Activated T-helper 1 cell treated with anti-CD3 and anti-CD28 coated beads, Interleukin-2, amount 50 U/mL, for 16 hours (primary cell): ENCODE data around the gene TMEM63C.

Source experiments
- DNase-seq, 2 donors: peaks; one replicate each; pipeline ENCODE4 v3.0.0-alpha.2; 2020; ENCODE audit warnings: low read depth in 1 of 2, low spot score in 1 of 2

The TMEM63C gene

GRCh38 chr14:77221241-77221871 lies 39.8 kb downstream of the TMEM63C start:
- no peak for DNase-seq

GRCh38 chr14:77222546-77223225 lies 41.1 kb downstream of the TMEM63C start:
- DNase-seq: no peak

GRCh38 chr14:77224212-77224611 lies 42.6 kb downstream of the TMEM63C start:
- DNase-seq: no peak

GRCh38 chr14:77225254-77225653 lies 43.7 kb downstream of the TMEM63C start:
- DNase-seq: no peak

GRCh38 chr14:77225892-77226557 lies 44.4 kb downstream of the TMEM63C start:
- DNase-seq: no peak

GRCh38 chr14:77228056-77228455 lies 46.5 kb downstream of the TMEM63C start:
- no peak for DNase-seq

GRCh38 chr14:77230914-77231313 lies 49.3 kb downstream of the TMEM63C start:
- DNase-seq: no peak

- no peak for DNase-seq
Measured at GRCh38 chr14:77231721-77232120, 50.1 kb downstream of the TMEM63C start.

- no peak for DNase-seq
Measured at GRCh38 chr14:77236814-77237213, 55.2 kb downstream of the TMEM63C start.

- no peak for DNase-seq
Measured at GRCh38 chr14:77238356-77238755, 56.8 kb downstream of the TMEM63C start.

GRCh38 chr14:77238996-77239395 lies 57.4 kb downstream of the TMEM63C start:
- no peak for DNase-seq

GRCh38 chr14:77239412-77239811 lies 57.8 kb downstream of the TMEM63C start:
- no peak for DNase-seq

- no peak for DNase-seq
Measured at GRCh38 chr14:77240336-77240915, 58.8 kb downstream of the TMEM63C start.

- DNase-seq: no peak
Measured at GRCh38 chr14:77241955-77242354, 60.4 kb downstream of the TMEM63C start.

- no peak for DNase-seq
Measured at GRCh38 chr14:77242752-77243151, 61.2 kb downstream of the TMEM63C start.

- DNase-seq: no peak
Measured at GRCh38 chr14:77243853-77244252, 62.3 kb downstream of the TMEM63C start.

GRCh38 chr14:77245820-77246219 lies 64.2 kb downstream of the TMEM63C start:
- DNase-seq: no peak

GRCh38 chr14:77246784-77247183 lies 65.2 kb downstream of the TMEM63C start:
- no peak for DNase-seq

GRCh38 chr14:77248666-77249065 lies 67.1 kb downstream of the TMEM63C start:
- no peak for DNase-seq

- no peak for DNase-seq
Measured at GRCh38 chr14:77249286-77249685, 67.7 kb downstream of the TMEM63C start.

- no peak for DNase-seq
Measured at GRCh38 chr14:77250927-77251326, 69.3 kb downstream of the TMEM63C start.

GRCh38 chr14:77251870-77252269 lies 70.3 kb downstream of the TMEM63C start:
- DNase-seq: no peak
